Measurements from ENCODE around the gene ARHGAP24.
A peak's percentile ranks its signal among the peaks of the same experiment; 100 is the strongest.

Gene ARHGAP24

DNA sequence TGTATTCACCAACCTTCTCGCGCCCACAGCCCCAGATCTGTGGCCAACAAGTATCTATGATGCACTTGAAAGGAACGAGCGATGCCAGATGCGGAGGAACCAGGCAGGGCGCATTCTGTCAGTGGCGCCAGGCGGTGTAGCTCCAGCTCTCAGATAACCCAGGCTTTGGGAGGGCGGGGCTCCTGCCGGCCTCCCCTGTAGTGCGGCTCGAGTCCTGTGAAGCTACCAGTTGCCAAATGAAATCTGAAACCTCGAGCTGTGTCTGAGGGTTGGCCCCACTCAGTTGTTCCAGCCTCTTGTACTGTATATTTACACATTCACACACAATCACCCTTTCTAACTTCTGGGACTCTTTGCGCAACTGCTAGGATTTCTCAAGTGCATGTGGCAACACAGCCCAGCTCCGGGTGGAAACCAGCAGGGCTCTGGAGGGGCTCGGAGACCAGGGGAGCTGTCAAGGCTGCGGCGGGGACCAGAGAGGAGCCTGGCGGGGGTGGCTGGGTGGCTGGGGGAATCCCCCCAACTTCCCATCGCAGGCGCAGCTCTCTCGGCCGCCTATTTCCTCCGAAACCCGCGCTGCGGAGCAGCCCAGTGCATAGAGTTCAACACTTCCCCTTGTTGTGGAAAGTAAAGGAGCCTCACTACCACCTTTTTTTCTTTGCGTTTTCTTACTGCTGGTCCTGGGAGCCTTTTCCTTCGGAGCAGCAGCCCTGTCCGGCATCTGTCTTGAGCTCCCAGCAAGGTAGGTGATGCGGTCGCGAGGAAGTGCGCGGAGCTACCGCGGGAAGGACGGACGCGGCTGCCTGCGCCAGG is at the start of gene ARHGAP24:
ARHGAP24 (plus strand) TSS at position 333 of the 813 bp plus-strand sequence.
- DNase-seq = peak; percentile 78

DNA sequence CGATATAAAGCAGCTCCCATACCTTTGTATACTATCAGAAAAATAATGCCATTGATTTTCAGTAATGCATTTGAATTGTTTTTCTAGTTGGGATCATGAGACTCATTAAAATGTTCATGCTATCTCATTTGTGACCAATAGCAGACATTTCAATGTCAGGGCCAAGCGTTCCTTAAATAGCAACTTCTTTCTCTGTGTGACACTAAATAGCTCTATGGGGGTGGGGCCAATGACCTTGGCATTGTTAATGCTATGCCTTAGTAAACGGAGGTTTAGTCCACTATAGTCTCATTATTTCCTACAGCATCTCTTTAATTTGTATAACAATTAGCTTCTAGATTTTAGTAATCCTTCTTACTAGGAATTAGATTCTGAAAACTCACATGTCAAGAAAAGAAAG is 48.6 kb upstream of the ARHGAP24 start:
- DNase-seq = no peak

DNA sequence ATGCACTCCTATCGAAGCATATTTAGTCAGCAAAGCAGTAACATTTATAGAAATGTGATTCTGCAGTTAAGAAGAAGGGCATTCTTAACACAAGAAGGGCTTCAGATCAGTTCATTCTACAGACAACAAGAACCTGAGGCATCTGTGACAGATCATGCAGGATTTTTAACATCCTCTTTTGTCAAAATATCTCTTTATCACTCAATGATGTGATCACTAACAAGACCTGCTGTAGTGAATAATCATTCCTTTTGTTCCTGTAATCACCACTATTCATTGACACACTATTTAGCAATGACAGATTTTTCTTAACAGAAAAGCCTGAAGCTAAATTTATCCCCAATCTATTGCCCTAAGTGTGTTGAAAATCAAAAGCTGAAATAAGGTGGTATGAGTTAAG is 47.8 kb upstream of the ARHGAP24 start:
- no peak for DNase-seq

DNA sequence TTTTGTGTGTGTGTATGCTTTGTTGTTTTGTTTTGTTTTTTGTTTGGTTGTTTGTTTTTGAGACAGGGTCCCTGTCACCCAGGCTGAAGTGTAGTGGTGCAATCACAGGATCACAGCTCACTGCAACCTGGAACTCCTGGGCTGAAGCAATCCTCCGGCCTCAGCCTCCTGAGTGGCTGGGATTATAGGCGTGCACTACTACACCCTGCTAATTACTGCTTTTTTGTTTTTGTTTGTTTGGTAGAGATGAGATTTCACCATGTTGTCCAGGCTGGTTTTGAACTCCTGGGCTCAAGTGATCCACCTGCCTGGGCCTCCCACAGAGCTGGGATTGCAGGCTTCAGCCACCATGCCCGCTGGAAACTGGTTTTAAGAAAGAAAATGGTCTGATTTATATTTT is 44.7 kb upstream of the ARHGAP24 start:
- no peak for DNase-seq

DNA sequence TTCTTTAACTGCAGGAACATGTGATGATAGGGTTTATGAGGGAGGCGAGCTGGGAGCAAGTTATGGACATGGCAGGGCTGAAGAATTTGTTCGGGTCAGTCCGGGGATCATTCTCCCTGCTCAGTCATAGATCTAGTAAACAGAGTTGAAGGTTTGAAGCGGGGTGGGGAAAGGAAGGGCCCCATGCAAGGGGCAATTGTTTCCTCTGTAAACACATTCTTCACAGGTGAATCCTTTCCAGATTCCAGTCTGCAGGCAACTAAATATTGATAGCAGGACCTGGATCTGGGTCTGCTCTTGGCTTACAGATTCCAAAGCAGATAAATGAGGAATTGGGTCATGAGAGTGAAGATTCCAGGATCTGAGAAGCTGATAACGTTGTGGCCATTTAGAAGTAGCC is 44.3 kb upstream of the ARHGAP24 start:
- no peak for DNase-seq

DNA sequence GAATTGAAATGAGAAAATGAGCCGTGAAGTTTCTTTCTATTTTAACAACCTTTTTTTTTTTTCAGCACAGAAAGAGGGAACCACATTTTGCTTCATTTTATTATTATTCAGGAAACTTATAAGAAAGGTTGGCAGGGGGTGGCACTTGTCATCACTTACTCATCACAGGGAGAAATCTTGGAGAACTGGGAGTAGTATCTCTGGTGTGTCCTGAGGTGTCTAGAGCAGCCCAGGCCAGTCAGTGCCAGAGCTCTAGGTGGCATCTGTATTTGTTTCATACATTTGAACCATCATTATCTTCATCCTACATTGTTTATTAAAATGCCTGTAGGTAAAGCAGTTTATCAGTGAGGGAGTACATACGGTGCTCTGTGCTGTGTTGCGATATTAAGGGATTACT is 43.8 kb upstream of the ARHGAP24 start:
- no peak for DNase-seq

DNA sequence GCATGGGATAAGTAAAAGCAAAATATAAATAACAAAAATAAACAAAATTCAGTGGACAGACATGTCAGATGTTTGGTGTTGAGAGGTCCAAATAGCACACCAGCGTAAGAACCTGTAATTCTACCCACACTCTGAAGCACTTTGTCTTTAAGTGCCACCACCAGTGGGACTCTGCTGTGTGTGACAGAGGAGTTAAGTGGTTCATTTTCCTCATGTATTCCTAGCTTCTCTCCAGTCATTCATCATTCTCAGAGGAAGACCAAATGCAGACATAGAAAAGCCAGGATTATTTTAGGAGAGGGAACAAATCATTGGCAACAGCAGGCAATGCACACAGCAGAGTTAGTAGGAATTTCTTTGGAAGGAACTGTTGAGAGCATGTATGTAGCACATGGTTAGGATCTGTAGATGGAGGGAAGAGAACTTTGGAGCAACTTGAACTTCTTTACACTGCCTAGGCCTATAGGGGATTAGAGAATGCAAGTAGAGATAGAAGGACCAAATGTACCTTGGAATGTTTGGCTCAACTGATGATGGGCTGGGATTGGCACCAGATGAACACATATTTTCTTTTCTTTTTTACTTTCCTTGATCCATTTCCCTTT is 43.0 kb upstream of the ARHGAP24 start:
- DNase-seq = no peak

DNA sequence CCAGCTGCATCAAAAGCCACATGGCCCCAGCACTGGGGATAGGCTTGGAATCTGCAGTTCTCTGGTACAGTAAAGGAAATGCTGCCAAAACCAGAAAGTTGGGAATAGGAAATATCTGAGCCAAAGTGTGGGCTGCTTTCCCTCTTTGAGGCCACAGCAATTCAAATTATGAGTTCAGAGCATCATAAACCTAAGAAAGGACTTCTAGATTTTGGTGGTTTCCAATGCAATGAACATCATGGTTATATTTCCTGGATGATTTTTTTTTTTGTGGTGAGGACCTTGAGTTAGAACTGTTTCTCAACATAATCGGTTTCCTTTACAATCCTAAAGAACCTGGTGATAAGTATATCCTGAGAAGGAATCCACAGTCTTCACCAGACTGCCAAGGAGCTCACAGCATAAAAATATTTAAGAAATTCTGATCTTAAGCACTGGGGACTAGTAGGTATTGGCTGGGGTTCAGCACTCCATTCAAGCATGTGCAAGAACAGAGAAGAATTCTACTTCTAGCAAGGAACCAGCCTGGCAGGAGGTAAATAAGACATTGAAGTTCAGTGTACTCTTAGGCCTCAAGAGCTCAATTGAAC is 29.8 kb upstream of the ARHGAP24 start:
- no peak for DNase-seq

DNA sequence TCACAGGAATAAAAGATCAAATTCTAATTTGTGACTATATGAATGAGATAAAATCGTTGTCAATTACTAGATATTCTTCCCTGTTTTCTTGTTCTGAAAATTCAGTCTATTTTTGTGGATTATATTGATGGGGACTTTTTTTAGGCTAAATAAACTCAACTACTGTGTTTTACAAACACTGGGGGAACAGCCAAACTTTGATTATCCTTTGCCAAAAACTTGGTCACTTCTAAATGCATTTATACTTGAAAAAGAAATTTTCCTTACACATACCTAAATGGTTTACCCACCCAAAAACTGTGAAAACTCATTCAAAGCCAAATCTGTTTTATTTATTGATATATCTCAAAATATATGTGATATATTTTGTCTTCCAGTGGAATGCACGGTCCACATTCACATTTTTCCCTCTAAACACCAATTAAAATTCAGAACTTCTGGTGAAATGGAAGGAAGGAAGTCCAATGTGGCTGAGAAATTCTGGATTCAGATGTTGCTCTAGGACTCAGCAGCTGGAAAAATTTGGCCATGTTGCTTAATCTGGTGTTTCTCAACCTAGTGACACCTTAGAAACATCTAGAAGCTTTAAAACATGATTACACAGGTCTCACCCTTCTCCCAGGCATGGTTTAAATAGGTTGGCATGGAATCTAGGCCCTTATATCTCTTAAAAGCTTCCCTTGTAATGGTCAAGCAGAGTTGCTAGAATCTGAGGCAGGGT is 28.6 kb upstream of the ARHGAP24 start:
- no peak for DNase-seq

DNA sequence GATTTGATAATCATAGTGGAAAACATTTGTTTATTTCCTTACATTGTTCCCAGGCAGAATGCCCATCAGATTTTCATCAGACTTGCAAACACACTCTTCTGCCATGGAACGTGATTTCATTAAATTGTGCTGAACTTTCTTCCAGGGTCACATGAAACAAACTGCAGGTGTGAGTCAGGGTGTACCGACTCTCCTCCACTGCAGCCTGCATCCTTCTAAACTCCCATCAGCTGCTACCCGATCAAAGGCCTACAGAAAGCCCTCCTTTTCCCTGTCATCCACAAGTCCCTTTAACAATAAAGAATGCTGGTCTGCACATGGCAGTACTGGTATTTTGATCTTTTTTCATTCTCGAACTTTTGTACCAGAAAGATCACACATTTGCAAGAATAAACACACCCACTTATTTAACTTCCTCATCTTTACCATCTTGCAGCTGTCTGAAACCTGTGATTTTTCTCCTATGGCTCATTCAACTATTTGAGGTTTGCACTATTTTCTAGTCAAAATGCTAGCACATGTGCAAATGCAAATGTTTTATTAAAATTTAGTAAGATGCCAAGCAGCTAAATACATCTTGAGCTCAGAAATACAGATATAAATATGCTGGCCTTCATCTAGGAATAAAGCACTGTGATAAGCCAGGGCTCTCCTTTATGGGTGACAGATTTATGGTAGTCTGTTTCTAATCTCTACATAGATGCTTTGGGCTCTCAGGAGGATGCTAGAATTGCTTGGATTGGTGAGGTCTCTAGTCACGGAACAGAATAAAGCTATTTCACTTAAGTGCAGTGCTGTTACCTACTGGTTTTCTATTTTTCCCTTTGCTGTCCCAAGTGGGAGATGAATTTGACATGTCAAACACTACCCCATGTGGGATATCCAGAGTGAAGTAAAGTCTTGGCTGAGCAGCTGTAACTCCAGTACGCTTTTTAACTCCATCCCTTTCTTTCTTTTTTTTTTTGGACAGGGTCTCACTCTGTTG is 25.8 kb upstream of the ARHGAP24 start:
- DNase-seq = no peak

DNA sequence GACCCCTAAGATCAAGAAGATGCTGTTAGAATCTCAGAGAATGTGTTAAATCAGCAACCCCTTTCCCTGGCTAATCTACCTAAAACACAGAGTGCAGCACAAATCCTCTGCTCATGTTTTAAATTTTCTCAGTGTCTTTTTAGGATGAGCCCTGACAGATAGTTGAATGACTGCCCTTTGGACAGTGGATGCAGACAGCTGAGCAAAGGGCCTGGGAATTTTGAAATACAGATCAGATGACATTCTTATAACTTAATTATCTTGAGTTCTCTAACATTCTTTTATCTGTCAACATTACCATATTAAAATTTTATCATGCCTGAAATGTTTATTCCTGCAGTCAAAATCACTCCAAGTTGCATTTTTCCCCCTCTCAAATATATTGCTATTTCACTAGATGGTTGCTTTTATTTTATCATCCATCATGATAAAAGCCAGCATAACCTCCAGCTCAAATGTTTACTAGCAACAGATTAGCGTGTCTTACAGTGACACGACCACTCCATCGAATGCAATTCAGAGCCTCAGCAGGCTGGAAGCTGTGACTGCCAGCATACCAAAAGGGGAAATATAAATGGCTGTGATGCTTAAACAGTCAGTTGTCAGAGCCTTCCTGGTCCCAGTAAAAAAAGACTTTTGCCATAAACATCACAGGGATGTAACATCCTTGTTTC is 22.8 kb upstream of the ARHGAP24 start:
- no peak for DNase-seq

DNA sequence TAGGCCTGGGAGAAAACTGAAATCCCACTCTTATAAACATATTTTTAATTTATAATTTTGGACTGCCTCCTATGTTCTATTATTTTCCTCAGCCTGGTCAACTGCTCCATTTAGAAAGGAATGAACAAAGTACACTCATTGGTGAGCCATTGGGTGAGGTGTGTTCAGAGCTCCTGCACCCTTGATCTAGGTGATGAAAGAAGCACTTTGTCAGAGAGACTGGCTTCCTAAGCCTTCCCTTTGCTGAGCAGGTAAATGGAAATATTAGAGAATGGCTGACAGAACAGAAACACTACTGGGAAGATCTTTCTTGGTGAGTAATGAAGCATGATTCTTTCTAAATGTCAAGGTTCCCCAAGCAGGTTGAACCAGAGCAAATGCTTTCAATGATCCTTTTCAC is 19.0 kb upstream of the ARHGAP24 start:
- DNase-seq = no peak

DNA sequence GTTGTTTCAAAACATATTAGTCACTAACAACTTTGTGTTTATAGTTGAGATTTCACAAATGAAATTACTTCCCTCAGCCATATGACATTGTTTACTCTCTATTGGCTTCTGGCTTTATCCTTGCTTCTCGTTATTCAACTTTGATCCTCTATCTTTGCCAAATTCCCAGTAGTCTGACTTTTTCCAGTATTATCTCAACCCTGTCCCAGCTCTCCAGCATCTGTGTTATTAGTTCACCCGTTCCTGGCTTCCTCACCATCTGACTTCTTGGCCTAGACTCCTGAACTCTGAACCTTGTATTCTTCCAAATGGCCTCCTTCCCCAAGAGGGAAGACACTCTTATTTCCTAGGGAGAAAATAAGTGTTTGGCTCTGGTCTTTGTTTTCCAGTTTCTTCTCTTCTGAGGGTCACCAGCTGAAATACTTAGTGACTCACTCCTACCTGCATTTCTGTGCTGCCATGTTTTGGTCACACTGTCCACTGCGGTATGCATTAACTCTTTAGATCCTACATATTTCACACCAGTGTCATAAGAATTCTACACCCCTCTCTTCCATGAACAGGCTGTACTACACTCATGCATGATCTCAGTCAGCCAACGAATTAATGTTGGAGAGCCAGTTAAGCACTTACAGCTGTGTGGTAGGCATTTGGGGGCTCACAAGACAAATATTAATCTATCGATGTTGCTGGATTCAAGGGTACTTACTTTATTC is 17.0 kb upstream of the ARHGAP24 start:
- DNase-seq = no peak

DNA sequence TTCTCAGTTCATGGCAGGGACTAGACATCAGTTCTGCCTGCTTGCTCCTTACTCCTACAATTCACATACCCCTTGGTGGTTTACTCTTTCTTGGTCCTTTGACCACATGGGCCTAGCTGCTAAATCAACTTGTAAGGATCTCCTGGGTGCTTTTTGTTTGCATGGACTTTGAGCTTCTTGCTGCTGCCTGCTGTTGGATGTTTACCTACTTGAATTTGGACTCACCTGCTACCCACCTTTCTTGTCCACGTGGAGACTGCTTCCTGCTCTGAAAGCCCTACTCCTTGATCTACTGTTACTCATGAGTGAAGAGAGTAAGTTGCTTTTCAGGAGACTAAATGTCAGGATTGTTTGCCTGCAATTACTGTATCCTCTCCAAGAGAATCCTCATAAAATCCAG is 15.2 kb upstream of the ARHGAP24 start:
- no peak for DNase-seq

DNA sequence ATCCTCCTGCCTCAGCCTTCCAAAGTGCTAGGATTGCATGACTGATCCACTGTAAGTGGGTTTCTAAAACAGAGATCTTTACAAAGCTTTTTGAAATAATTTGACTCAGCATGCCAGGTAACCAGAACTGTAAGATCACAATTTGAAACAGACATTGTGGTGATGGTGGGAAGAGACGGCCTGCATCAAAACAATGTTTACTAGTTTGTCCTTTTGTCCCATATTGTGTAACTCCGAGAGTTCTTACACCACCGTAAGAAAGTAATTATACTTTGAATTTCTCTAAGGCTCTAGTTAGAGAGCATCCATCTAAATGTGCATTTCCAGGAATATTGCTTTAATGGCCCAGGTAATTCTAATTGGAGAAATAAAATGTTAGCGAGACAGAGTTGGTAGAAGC is 594 bp upstream of the ARHGAP24 start:
- DNase-seq = peak; percentile 38

DNA sequence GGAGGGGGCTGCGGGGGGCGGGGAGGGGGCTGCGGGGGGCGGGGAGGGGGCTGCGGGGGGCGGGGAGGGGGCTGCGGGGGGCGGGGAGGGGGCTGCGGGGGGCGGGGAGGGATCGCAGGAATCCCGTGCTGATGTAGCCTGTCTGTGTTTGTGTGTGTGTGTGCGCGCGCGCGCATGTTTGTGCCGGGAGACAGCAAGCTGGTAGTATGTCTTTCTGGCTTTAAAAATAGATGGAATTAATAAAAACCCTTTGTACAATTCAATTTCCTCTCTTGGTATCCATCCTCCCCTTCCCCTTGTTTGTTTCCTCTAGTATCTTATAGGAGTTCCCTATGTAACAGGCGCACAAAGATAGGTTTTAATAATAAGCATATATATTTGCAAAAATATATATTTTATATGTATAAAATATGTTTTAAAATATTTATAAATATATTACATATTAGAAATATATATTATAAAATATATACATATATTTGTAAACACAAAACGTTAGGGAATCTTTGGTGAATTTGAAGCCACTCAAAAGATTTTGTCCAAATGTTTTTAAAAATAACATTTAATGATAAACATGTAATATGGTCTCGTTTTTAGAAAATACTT is 782 bp downstream of the ARHGAP24 start:
- DNase-seq = peak; percentile 60

DNA sequence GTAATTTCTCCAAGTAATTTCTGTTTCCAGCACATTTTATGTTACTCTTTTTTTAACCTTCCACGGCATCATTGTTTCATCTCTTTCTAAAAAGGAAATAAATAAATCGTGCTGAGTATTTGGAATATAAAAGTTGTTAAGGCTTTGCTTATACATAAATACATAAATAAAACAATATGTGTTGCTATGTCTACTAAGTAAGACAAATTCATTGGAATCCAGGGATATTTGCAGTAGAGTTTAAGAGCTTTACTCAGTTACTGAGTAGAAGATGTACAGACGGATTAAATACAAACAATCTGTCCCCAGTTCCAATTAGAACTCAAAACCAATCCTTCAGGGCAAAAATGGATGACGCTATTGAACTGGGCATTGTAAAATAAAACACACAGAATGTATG is 1.4 kb downstream of the ARHGAP24 start:
- no peak for DNase-seq

DNA sequence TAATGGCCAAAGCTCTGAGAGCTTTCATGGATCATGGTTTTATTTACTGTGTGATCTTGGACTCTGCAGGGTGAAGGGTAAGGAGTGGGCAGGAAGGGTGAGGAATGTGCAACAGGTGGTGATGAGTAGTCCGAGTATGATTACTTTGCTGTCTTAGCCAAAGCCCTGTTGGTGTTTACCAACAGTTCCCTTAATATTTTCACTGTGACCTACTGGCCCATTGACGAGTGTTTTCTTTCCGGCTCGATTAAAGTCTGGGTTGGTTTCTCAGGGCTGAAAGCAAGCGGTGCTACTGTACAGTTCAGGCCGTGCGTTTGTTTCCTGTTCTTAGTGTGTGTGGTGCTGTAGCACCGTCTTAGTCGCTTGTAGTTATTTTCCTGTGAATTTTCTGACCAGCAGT is 2.6 kb downstream of the ARHGAP24 start:
- no peak for DNase-seq

DNA sequence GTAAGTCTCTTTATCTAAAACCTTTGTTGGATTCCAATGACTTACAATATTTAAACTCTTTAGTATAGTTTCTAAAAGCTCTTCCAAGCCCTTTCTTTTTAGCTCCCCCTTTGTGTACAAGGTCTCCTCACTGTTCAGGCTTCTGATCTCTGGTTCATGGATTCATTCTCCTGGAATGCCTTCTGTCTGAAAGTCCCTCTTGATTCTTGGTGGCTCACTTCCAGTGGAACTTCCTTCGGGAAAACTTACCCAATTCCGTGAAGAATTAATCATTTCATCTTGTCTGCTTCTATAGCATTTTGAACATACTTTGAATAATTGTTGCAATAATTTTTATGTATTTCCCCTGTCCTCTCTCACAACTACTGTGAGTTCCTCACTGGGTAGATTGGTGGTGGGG is 3.6 kb downstream of the ARHGAP24 start:
- no peak for DNase-seq

DNA sequence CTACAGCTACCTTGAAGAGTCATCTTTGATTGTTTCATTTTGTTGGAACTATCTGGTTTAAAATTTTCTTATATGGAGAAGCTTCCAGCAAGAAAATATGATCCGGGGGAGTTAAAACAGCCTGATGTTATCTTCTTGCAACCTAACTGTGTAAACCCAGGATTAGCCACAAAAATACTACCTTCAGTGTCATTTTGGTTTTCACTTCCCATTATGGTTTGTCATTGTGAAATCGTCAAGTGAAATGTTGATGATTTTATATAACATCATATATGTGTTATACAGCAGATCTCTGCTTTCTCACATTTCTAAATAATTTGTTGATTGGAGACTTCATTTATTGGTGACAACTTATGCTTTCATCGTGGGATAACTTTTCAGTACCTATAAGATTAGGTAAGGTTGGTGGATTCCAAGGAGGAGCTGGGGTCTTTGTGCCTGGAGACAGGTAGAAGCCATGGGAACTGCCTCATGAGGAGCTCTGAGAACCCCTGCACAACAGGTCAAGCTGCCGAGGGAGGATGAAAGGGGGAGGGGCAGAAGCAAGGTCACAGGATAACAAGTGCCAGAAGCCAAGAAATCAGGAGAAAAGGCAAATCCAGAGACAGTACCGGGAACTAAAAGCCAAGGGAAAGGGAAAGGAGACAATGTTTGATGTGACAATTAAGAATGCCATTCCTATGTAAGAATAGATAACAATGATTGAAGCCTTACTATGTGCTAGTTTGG is 7.2 kb downstream of the ARHGAP24 start:
- no peak for DNase-seq
